ENCODE data around the gene DYSF. TPM values are rescaled to one million over a fixed set of nuclear protein-coding genes. Genes with fewer than 3 reads are reported as not detected.

DYSF gene
- total RNA-seq, 4 donors from 2014 or later = 10.3 to 14.9 (median 14.4) TPM

DNA sequence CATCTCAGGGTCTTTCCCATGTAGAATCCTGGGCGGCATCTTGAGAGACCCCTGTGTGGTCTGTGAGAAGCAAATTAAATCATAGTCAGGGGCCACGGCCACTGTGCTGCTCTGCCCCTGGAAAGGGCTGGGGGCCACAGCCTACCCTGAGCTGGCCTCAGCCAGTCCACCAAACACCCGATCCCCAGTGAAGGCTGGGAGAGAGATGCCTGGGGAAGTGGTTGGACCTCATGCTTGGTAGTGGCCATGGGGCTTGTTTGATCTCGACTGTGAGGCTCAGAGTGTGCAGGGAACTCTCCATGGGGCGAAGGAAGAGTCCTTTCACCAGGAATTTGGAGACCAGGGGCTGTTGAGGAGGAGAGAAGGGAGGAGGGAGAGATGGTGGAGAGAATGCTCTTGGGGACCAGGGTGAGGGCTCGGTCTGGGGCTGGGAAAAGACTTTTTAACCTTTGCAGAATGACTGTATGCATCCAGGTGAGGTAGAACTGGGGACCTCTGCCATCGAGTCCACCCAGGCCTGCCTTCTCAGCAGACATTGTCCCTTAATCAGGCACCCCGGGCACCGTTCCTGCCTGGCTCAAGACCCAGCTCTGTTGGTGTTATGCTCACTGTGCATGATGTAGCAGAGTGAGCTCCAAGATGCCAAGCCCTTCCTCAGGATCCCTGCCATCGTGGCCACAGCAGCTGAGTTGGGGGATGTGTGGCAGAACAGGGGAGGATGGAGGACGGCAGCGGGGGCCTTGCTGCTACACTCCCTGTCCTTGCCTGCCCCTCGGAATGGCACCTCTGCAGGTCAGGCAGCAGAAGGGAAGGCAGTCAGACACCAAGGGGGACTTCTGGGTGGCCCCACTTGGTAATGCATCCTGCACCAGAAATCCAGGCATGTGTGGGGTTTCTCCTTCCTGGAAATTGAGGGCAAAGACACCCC, 249.9 kb downstream of the DYSF start:
- 87 to 92% methylated on average over 12 to 13 of the region's 13 CpGs for WGBS, 2 donors
- no peak for DNase-seq
- no peak overlapping the region for H3K4me3 ChIP-seq (replicated peaks in 1 of 3)
- no peaks in the 10 kb centered on the region for H3K27me3 ChIP-seq
- intact Hi-C loops (cut with DNase I) = no loop called here
- no peaks in the 10 kb centered on the region for H3K9me3 ChIP-seq
- no peaks in the 10 kb centered on the region for H3K36me3 ChIP-seq
- no peak overlapping the region for H3K27ac ChIP-seq
- peaks cover 34 to 57% of the 10 kb centered on the region in 2 donors for H3K4me1 ChIP-seq
- TF ChIP-seq, protein P1, sequence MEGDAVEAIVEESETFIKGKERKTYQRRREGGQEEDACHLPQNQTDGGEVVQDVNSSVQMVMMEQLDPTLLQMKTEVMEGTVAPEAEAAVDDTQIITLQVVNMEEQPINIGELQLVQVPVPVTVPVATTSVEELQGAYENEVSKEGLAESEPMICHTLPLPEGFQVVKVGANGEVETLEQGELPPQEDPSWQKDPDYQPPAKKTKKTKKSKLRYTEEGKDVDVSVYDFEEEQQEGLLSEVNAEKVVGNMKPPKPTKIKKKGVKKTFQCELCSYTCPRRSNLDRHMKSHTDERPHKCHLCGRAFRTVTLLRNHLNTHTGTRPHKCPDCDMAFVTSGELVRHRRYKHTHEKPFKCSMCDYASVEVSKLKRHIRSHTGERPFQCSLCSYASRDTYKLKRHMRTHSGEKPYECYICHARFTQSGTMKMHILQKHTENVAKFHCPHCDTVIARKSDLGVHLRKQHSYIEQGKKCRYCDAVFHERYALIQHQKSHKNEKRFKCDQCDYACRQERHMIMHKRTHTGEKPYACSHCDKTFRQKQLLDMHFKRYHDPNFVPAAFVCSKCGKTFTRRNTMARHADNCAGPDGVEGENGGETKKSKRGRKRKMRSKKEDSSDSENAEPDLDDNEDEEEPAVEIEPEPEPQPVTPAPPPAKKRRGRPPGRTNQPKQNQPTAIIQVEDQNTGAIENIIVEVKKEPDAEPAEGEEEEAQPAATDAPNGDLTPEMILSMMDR (IDR thresholded peaks at IDR 0.05) = no peak
- no peak for TF ChIP-seq POLR2A (IDR thresholded peaks at IDR 0.05)

- Histone ChIP-seq H3K27me3 (no peaks in the 10 kb centered on the region), H3K4me1 (peaks cover 42 to 63% of the 10 kb centered on the region in 2 donors), H3K27ac (no peak overlapping the region), H3K4me3 (replicated peaks in 1 of 3) (no peak overlapping the region), H3K36me3 (no peaks in the 10 kb centered on the region), H3K9me3 (no peaks in the 10 kb centered on the region)
- intact Hi-C loops (cut with DNase I) = no loop called here
- no peak for TF ChIP-seq POLR2A (IDR thresholded peaks at IDR 0.05)
- TF ChIP-seq, protein P1 (IDR thresholded peaks at IDR 0.05) = no peak
- WGBS, 2 donors = 90 to 97% methylated on average over 8 to 9 of the region's 9 CpGs
- no peak for DNase-seq
These were observed 250.8 kb downstream of the DYSF start for GRCh38 chr2:71704131-71704561.

DNA sequence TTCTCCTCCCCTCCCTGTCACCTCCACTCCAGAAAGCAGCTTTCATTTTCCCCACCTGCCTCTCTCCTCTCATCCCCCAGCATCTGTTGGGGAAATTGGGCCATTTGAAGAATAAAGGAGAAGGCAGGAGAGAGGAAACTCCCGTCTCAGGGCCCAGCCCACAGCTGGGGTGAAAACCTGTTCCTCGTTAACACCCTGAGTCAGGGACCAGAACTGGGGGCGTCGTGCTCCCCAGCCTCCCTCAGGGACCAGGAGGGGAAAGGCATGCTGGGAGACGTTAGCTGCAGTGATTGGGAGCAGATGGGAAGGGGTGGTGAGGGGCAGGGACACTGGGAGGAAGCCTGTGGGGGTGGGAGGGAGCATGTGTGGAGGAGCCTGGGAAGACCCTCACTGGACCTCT, 251.3 kb downstream of the DYSF start:
- Histone ChIP-seq H3K27ac (no peak overlapping the region), H3K36me3 (no peaks in the 10 kb centered on the region), H3K4me1 (peaks cover 37 to 58% of the 10 kb centered on the region in 2 donors), H3K27me3 (no peaks in the 10 kb centered on the region), H3K9me3 (no peaks in the 10 kb centered on the region), H3K4me3 (replicated peaks in 1 of 3) (no peak overlapping the region)
- DNase-seq = no peak
- TF ChIP-seq, protein P1 (IDR thresholded peaks at IDR 0.05) = no peak
- no peak for TF ChIP-seq POLR2A (IDR thresholded peaks at IDR 0.05)
- intact Hi-C loops (cut with DNase I) = no loop called here
- 80 to 84% methylated on average over 5 of the region's 5 CpGs for WGBS, 2 donors

GRCh38 chr2:71705171-71705960, 252.0 kb downstream of the DYSF start:
- no peak overlapping the region for H3K27ac ChIP-seq
- intact Hi-C loops (cut with DNase I) = no loop called here
- DNase-seq = no peak
- no peaks in the 10 kb centered on the region for H3K9me3 ChIP-seq
- H3K4me3 ChIP-seq (replicated peaks in 1 of 3) = no peak overlapping the region
- 93 to 95% methylated on average over 19 of the region's 19 CpGs for WGBS, 2 donors
- no peaks in the 10 kb centered on the region for H3K36me3 ChIP-seq
- no peaks in the 10 kb centered on the region for H3K27me3 ChIP-seq
- TF ChIP-seq, protein P1 (IDR thresholded peaks at IDR 0.05) = no peak
- TF ChIP-seq POLR2A (IDR thresholded peaks at IDR 0.05) = no peak
- peaks cover 31 to 53% of the 10 kb centered on the region in 2 donors for H3K4me1 ChIP-seq
